OCI-LY3 (cell line): ENCODE data around the gene RERE.

ENCODE experiments used
- H2AFZ ChIP-seq: fragments of 200-600, 300-600 bp; shearing (Covaris generic); 2 replicates; pipeline ENCODE4 v1.6.0; 2014; ENCODE audit warnings: antibody characterized with exemption, low read depth, low read length
- H3K27ac ChIP-seq: fragments of 200-600, 300-600 bp; sonication (generic); 2 replicates; pipeline ENCODE4 v1.5.1; 2014; ENCODE audit warnings: mild to moderate bottlenecking, low read length, moderate library complexity, mixed read lengths
- H3K27me3 ChIP-seq: fragments of 200-600, 300-600 bp; sonication (generic); 2 replicates; pipeline ENCODE4 v1.6.1; 2014; ENCODE audit warnings: low read depth, low read length, mixed read lengths
- H3K36me3 ChIP-seq: fragments of 200-600, 300-600 bp; sonication (generic); replicated peaks from 2 replicates; pipeline ENCODE3; 2014; ENCODE audit warnings: low read depth, low read length, mixed read lengths
- H3K4me1 ChIP-seq: fragments of 300-600, 200-600 bp; sonication (generic); 2 replicates; pipeline ENCODE4 v1.6.1; 2014; ENCODE audit warnings: low read length, mixed read lengths
- H3K4me2 ChIP-seq: fragments of 200-600, 300-600 bp; sonication (generic); 2 replicates; pipeline ENCODE4 v1.6.1; 2014; ENCODE audit warnings: low read length, mixed read lengths
- H3K4me3 ChIP-seq: fragments of 300-600, 200-600 bp; sonication (generic); 2 replicates; pipeline ENCODE4 v1.5.1; 2014; ENCODE audit warnings: antibody characterized with exemption, mild to moderate bottlenecking, low read length, moderate library complexity
- H3K79me2 ChIP-seq: fragments of 300-600, 200-600 bp; shearing (Covaris generic); 2 replicates; pipeline ENCODE4 v1.6.1; 2014; ENCODE audit warnings: mild to moderate bottlenecking, low read length, mixed read lengths
- H3K9ac ChIP-seq: fragments of 300-600, 200-600 bp; shearing (Covaris generic); 2 replicates; pipeline ENCODE4 v1.6.0; 2014; ENCODE audit warnings: mild to moderate bottlenecking, low read length, moderate library complexity
- H3K9me3 ChIP-seq: fragments of 200-600, 300-600 bp; shearing (Covaris generic); 2 replicates; pipeline ENCODE4 v1.6.1; 2014; ENCODE audit warnings: low read length, mixed read lengths; ENCODE audit not compliant: insufficient read depth
- H4K20me1 ChIP-seq: fragments of 200-600, 300-600 bp; sonication (generic); 2 replicates; pipeline ENCODE4 v1.6.1; 2016; ENCODE audit warnings: low read length, mixed read lengths; ENCODE audit not compliant: insufficient read depth
- CTCF ChIP-seq: fragments of 200-600, 300-600 bp; sonication (generic); IDR thresholded peaks from 2 replicates; pipeline ENCODE4 v1.5.1; 2014; ENCODE audit warnings: antibody characterized with exemption, low read length, low read depth
- EZH2phosphoT487 ChIP-seq: fragments of 200-600 bp; shearing (Covaris generic); IDR thresholded peaks from 2 replicates; pipeline ENCODE4 v1.6.1; 2018; ENCODE audit warnings: antibody characterized with exemption, mixed run types, low read depth

RERE gene

GRCh38 chr1:8702472-8702849, 115.0 kb downstream of the RERE start:
- Histone ChIP-seq H3K27me3 (no peaks in the 10 kb centered on the region), H3K36me3 (no peaks in the 10 kb centered on the region), H3K4me1 (peaks cover 20% of the 10 kb centered on the region), H3K27ac (no peak overlapping the region), H3K9ac (peak overlapping the region; percentile 63), H3K4me2 (peak overlapping the region; percentile 95), H2AFZ (no peak overlapping the region), H3K9me3 (no peaks in the 10 kb centered on the region), H4K20me1 (peaks cover 31% of the 10 kb centered on the region), H3K79me2 (peaks cover 41% of the 10 kb centered on the region), H3K4me3 (peak overlapping the region; percentile 84)
- TF ChIP-seq EZH2phosphoT487, result no peak
- no peak for TF ChIP-seq CTCF

GRCh38 chr1:8701794-8702471, 115.5 kb downstream of the RERE start:
- peak overlapping the region; percentile 63 for H3K9ac ChIP-seq
- H2AFZ ChIP-seq, result no peak overlapping the region
- peaks cover 41% of the 10 kb centered on the region for H3K79me2 ChIP-seq
- peaks cover 31% of the 10 kb centered on the region for H4K20me1 ChIP-seq
- H3K9me3 ChIP-seq, result no peaks in the 10 kb centered on the region
- peak overlapping the region; percentile 95 for H3K4me2 ChIP-seq
- H3K4me1 ChIP-seq, result peaks cover 20% of the 10 kb centered on the region
- H3K27ac ChIP-seq, result no peak overlapping the region
- no peaks in the 10 kb centered on the region for H3K36me3 ChIP-seq
- TF ChIP-seq CTCF (no peak), EZH2phosphoT487 (no peak)
- peak overlapping the region; percentile 84 for H3K4me3 ChIP-seq
- H3K27me3 ChIP-seq, result no peaks in the 10 kb centered on the region

- H3K4me1 ChIP-seq, result peaks cover 20% of the 10 kb centered on the region
- H3K27ac ChIP-seq, result no peak overlapping the region
- H3K4me3 ChIP-seq, result no peak overlapping the region
- no peak for TF ChIP-seq EZH2phosphoT487
- no peak for TF ChIP-seq CTCF
- H3K4me2 ChIP-seq, result no peak overlapping the region
- H3K9me3 ChIP-seq, result no peaks in the 10 kb centered on the region
- H3K36me3 ChIP-seq, result no peaks in the 10 kb centered on the region
- H2AFZ ChIP-seq, result no peak overlapping the region
- H3K79me2 ChIP-seq, result peaks cover 48% of the 10 kb centered on the region
- H4K20me1 ChIP-seq, result peaks cover 28% of the 10 kb centered on the region
- H3K9ac ChIP-seq, result no peak overlapping the region
- no peaks in the 10 kb centered on the region for H3K27me3 ChIP-seq
These were observed 117.8 kb downstream of the RERE start for GRCh38 chr1:8699679-8700078.

GRCh38 chr1:8698937-8699447, 118.4 kb downstream of the RERE start:
- no peak overlapping the region for H3K9ac ChIP-seq

More at GRCh38 chr1:8698937-8699447, 118.4 kb downstream of the RERE start:
- H3K27me3 ChIP-seq, result no peaks in the 10 kb centered on the region
- no peak overlapping the region for H2AFZ ChIP-seq
- TF ChIP-seq CTCF, result no peak
- TF ChIP-seq EZH2phosphoT487, result no peak
- peaks cover 24% of the 10 kb centered on the region for H4K20me1 ChIP-seq
- no peaks in the 10 kb centered on the region for H3K9me3 ChIP-seq
- H3K4me3 ChIP-seq, result no peak overlapping the region
- H3K27ac ChIP-seq, result no peak overlapping the region
- peaks cover 54% of the 10 kb centered on the region for H3K79me2 ChIP-seq
- no peaks in the 10 kb centered on the region for H3K36me3 ChIP-seq
- H3K4me2 ChIP-seq, result no peak overlapping the region
- peaks cover 20% of the 10 kb centered on the region for H3K4me1 ChIP-seq
